Measurements from ENCODE around the gene GPR173.

The GPR173 gene

GRCh38 chrX:53031380-53031779 lies 17.2 kb upstream of the GPR173 start:
- Histone ChIP-seq H3K4me1 (ENCODE audit: control insufficient read depth, insufficient read depth, low read length) (no peaks in the 10 kb centered on the region), H3K4me3 (ENCODE audit: low read length) (no peak overlapping the region), H3K27me3 (ENCODE audit: control insufficient read depth, insufficient read depth, low read length) (peaks cover 9% of the 10 kb centered on the region), H3K27ac (ENCODE audit: low read depth, low read length) (no peak overlapping the region), H3K36me3 (ENCODE audit: control insufficient read depth, insufficient read depth, low read length) (no peaks in the 10 kb centered on the region), H3K9ac (ENCODE audit: low read length) (no peak overlapping the region)

- H3K9ac ChIP-seq (ENCODE audit: low read length) = no peak overlapping the region
- H3K27me3 ChIP-seq (ENCODE audit: control insufficient read depth, insufficient read depth, low read length) = peaks cover 8% of the 10 kb centered on the region
- H3K4me3 ChIP-seq (ENCODE audit: low read length) = no peak overlapping the region
- no peaks in the 10 kb centered on the region for H3K4me1 ChIP-seq (ENCODE audit: control insufficient read depth, insufficient read depth, low read length)
- H3K36me3 ChIP-seq (ENCODE audit: control insufficient read depth, insufficient read depth, low read length) = no peaks in the 10 kb centered on the region
- no peak overlapping the region for H3K27ac ChIP-seq (ENCODE audit: low read depth, low read length)
Observed at GRCh38 chrX:53036149-53036548, 12.4 kb upstream of the GPR173 start.

GRCh38 chrX:53039236-53039635 lies 9.4 kb upstream of the GPR173 start:
- Histone ChIP-seq H3K4me3 (ENCODE audit: low read length) (no peak overlapping the region), H3K4me1 (ENCODE audit: control insufficient read depth, insufficient read depth, low read length) (no peaks in the 10 kb centered on the region), H3K27me3 (ENCODE audit: control insufficient read depth, insufficient read depth, low read length) (peaks cover 8% of the 10 kb centered on the region), H3K27ac (ENCODE audit: low read depth, low read length) (no peak overlapping the region), H3K36me3 (ENCODE audit: control insufficient read depth, insufficient read depth, low read length) (no peaks in the 10 kb centered on the region), H3K9ac (ENCODE audit: low read length) (no peak overlapping the region)

GRCh38 chrX:53044995-53045394 lies 3.6 kb upstream of the GPR173 start:
- no peak overlapping the region for H3K9ac ChIP-seq (ENCODE audit: low read length)
- peaks cover under 1% of the 10 kb centered on the region for H3K27me3 ChIP-seq (ENCODE audit: control insufficient read depth, insufficient read depth, low read length)
- H3K4me1 ChIP-seq (ENCODE audit: control insufficient read depth, insufficient read depth, low read length) = no peaks in the 10 kb centered on the region
- H3K27ac ChIP-seq (ENCODE audit: low read depth, low read length) = no peak overlapping the region
- no peak overlapping the region for H3K4me3 ChIP-seq (ENCODE audit: low read length)
- no peaks in the 10 kb centered on the region for H3K36me3 ChIP-seq (ENCODE audit: control insufficient read depth, insufficient read depth, low read length)

GRCh38 chrX:53047228-53047627 lies 1.4 kb upstream of the GPR173 start:
- H3K27me3 ChIP-seq (ENCODE audit: control insufficient read depth, insufficient read depth, low read length) = peaks cover 2% of the 10 kb centered on the region
- H3K27ac ChIP-seq (ENCODE audit: low read depth, low read length) = no peak overlapping the region
- no peak overlapping the region for H3K4me3 ChIP-seq (ENCODE audit: low read length)
- H3K4me1 ChIP-seq (ENCODE audit: control insufficient read depth, insufficient read depth, low read length) = no peaks in the 10 kb centered on the region
- no peaks in the 10 kb centered on the region for H3K36me3 ChIP-seq (ENCODE audit: control insufficient read depth, insufficient read depth, low read length)
- H3K9ac ChIP-seq (ENCODE audit: low read length) = no peak overlapping the region

- no peaks in the 10 kb centered on the region for H3K4me1 ChIP-seq (ENCODE audit: control insufficient read depth, insufficient read depth, low read length)
- peaks cover 2% of the 10 kb centered on the region for H3K27me3 ChIP-seq (ENCODE audit: control insufficient read depth, insufficient read depth, low read length)
- no peak overlapping the region for H3K27ac ChIP-seq (ENCODE audit: low read depth, low read length)
- H3K9ac ChIP-seq (ENCODE audit: low read length) = no peak overlapping the region
- no peaks in the 10 kb centered on the region for H3K36me3 ChIP-seq (ENCODE audit: control insufficient read depth, insufficient read depth, low read length)
- H3K4me3 ChIP-seq (ENCODE audit: low read length) = peak overlapping the region; percentile 47
Observed at GRCh38 chrX:53049127-53049517, 533 bp downstream of the GPR173 start.

GRCh38 chrX:53050841-53051240 lies 2.3 kb downstream of the GPR173 start:
- no peaks in the 10 kb centered on the region for H3K36me3 ChIP-seq (ENCODE audit: control insufficient read depth, insufficient read depth, low read length)
- peaks cover 2% of the 10 kb centered on the region for H3K27me3 ChIP-seq (ENCODE audit: control insufficient read depth, insufficient read depth, low read length)
- H3K4me1 ChIP-seq (ENCODE audit: control insufficient read depth, insufficient read depth, low read length) = no peaks in the 10 kb centered on the region
- no peak overlapping the region for H3K9ac ChIP-seq (ENCODE audit: low read length)
- H3K4me3 ChIP-seq (ENCODE audit: low read length) = no peak overlapping the region
- no peak overlapping the region for H3K27ac ChIP-seq (ENCODE audit: low read depth, low read length)

- Histone ChIP-seq H3K27me3 (ENCODE audit: control insufficient read depth, insufficient read depth, low read length) (no peaks in the 10 kb centered on the region), H3K4me3 (ENCODE audit: low read length) (no peak overlapping the region)
Observed at GRCh38 chrX:53055244-53055849, 6.8 kb downstream of the GPR173 start.

GRCh38 chrX:53056292-53056691 lies 7.7 kb downstream of the GPR173 start:
- Histone ChIP-seq H3K4me3 (ENCODE audit: low read length) (no peak overlapping the region), H3K9ac (ENCODE audit: low read length) (no peak overlapping the region), H3K27ac (ENCODE audit: low read depth, low read length) (no peak overlapping the region), H3K4me1 (ENCODE audit: control insufficient read depth, insufficient read depth, low read length) (no peaks in the 10 kb centered on the region), H3K36me3 (ENCODE audit: control insufficient read depth, insufficient read depth, low read length) (no peaks in the 10 kb centered on the region), H3K27me3 (ENCODE audit: control insufficient read depth, insufficient read depth, low read length) (no peaks in the 10 kb centered on the region)

More at GRCh38 chrX:53055244-53055849, 6.8 kb downstream of the GPR173 start:
- Histone ChIP-seq H3K9ac (ENCODE audit: low read length) (no peak overlapping the region), H3K36me3 (ENCODE audit: control insufficient read depth, insufficient read depth, low read length) (no peaks in the 10 kb centered on the region), H3K4me1 (ENCODE audit: control insufficient read depth, insufficient read depth, low read length) (no peaks in the 10 kb centered on the region), H3K27ac (ENCODE audit: low read depth, low read length) (no peak overlapping the region)

- H3K36me3 ChIP-seq (ENCODE audit: control insufficient read depth, insufficient read depth, low read length) = no peaks in the 10 kb centered on the region
- no peak overlapping the region for H3K4me3 ChIP-seq (ENCODE audit: low read length)
- H3K4me1 ChIP-seq (ENCODE audit: control insufficient read depth, insufficient read depth, low read length) = no peaks in the 10 kb centered on the region
- H3K27ac ChIP-seq (ENCODE audit: low read depth, low read length) = no peak overlapping the region
- no peaks in the 10 kb centered on the region for H3K27me3 ChIP-seq (ENCODE audit: control insufficient read depth, insufficient read depth, low read length)
- H3K9ac ChIP-seq (ENCODE audit: low read length) = no peak overlapping the region
Observed at GRCh38 chrX:53065104-53065503, 16.5 kb downstream of the GPR173 start.

- Histone ChIP-seq H3K27me3 (ENCODE audit: control insufficient read depth, insufficient read depth, low read length) (no peaks in the 10 kb centered on the region), H3K36me3 (ENCODE audit: control insufficient read depth, insufficient read depth, low read length) (no peaks in the 10 kb centered on the region), H3K9ac (ENCODE audit: low read length) (no peak overlapping the region), H3K4me3 (ENCODE audit: low read length) (no peak overlapping the region), H3K4me1 (ENCODE audit: control insufficient read depth, insufficient read depth, low read length) (peaks cover 2% of the 10 kb centered on the region), H3K27ac (ENCODE audit: low read depth, low read length) (no peak overlapping the region)
Observed at GRCh38 chrX:53071064-53071463, 22.5 kb downstream of the GPR173 start.

- Histone ChIP-seq H3K4me1 (ENCODE audit: control insufficient read depth, insufficient read depth, low read length) (peaks cover 2% of the 10 kb centered on the region), H3K4me3 (ENCODE audit: low read length) (peak overlapping the region; percentile 49), H3K36me3 (ENCODE audit: control insufficient read depth, insufficient read depth, low read length) (no peaks in the 10 kb centered on the region), H3K27ac (ENCODE audit: low read depth, low read length) (peak overlapping the region; percentile 76), H3K9ac (ENCODE audit: low read length) (no peak overlapping the region), H3K27me3 (ENCODE audit: control insufficient read depth, insufficient read depth, low read length) (no peaks in the 10 kb centered on the region)
Observed at GRCh38 chrX:53071604-53072417, 23.2 kb downstream of the GPR173 start.

All from rectal smooth muscle tissue (tissue), 1 donor.